Transverse colon (tissue), 4 donors: ENCODE results near the gene PALLD.

ENCODE experiments used
- CTCF ChIP-seq, 5 experiments: fragments of 200-600 bp in 3 of 5; fragments of 450-650 bp in 2 of 5; sonication (generic) in 3 of 5; IDR thresholded peaks; 1 replicate in 2 of 5; 2 replicates in 3 of 5; pipeline ENCODE4 v1.5.1; 2016 to 2017; ENCODE audit warnings: antibody characterized with exemption in 5 of 5, inconsistent platforms in 3 of 5, mild to moderate bottlenecking in 2 of 5, moderate library complexity in 1 of 5
- EP300 ChIP-seq: sonication (generic); formaldehyde crosslinking; IDR thresholded peaks from one replicate; pipeline ENCODE4 v1.6.1; 2017; ENCODE audit warnings: antibody characterized with exemption, low read depth
- POLR2A ChIP-seq: fragments of 450-650 bp; IDR thresholded peaks from one replicate; pipeline ENCODE4 v1.6.1; 2016; ENCODE audit warnings: antibody characterized with exemption, mild to moderate bottlenecking, moderate library complexity
- POLR2AphosphoS5 ChIP-seq, 3 donors: sonication (generic); formaldehyde crosslinking; IDR thresholded peaks; one replicate each; pipeline ENCODE4 v1.6.1; 2016; ENCODE audit warnings: antibody characterized with exemption in 3 of 3

DNA sequence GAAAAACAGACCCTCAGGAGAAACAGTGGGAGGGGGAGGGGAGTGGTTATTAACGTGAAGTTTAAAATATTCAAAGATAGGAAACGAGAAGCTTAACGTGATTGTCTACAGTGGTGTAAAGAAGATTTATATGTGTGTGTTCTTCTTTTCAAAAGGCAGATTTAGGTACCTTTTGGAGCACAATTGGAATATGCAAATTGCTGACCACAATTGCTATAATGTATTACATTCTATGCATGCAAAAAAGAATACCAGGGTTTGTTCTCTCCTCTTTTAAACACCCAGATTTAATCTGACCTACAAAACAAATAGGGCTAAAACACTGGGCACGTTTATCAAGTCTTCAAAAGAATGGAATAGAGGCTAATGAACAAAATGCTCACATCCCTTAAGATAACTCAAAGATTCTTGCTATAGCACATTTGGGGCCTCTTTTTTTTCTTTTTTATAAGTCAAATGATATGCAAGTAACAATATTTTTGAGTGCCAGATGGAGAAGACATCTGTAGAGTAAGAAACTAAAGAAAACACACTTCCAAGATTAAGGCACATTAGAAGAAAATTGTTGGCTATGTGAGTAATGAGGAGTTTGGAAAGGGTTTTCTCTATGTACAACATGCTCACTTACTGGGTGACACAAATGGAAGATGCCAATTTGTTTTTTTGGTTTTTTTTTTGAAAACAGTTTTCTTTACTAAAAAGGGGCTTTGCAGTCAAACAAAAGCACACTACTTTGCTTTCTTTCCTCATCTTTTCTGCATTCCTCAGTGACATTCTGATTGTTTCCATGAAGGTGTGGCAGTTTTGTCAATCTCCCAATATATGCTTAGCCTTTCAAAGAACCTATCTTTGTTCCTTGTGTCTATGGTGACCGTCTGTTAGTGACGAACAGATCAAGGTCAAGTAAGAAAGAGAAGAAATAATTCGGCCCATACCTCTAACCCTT is 240.3 kb downstream of the PALLD start:
- TF ChIP-seq EP300 (no peak), CTCF (IDR thresholded peaks at IDR 0.05) (no peak), POLR2A (no peak), POLR2AphosphoS5 (IDR thresholded peaks at IDR 0.05) (no peak)
